HG03159 (cell line): ENCODE results near the gene CRTC3.
A peak's percentile ranks its signal among the peaks of the same experiment; 100 is the strongest.

ENCODE experiments used
- ATAC-seq: cut with Tn5 transposase; IDR thresholded peaks from one replicate; pipeline ENCODE4 v1.9.1; 2021; ENCODE audit warnings: mild to moderate bottlenecking, moderate library complexity; ENCODE audit not compliant: unreplicated experiment

Gene CRTC3

DNA sequence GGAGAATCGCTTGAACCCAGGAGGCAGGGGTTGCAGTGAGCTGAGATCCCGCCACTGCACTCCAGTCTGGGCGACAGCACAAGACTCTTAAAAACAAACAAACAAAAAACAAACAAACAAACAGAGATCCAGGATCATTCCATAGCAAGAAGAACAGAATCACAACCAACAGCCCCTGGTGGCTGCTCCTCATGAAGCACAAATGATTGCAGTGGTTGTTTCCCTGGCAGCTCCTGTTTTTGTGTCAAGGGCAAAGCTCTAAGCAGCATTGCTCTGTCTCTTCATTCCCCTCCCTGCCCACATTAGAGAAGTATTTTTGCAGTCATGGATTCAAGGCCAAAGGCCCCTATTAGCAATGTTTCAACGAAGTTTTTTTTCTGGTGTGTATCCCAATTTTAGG, 161.6 kb downstream of the CRTC3 start:
- no peak for ATAC-seq

DNA sequence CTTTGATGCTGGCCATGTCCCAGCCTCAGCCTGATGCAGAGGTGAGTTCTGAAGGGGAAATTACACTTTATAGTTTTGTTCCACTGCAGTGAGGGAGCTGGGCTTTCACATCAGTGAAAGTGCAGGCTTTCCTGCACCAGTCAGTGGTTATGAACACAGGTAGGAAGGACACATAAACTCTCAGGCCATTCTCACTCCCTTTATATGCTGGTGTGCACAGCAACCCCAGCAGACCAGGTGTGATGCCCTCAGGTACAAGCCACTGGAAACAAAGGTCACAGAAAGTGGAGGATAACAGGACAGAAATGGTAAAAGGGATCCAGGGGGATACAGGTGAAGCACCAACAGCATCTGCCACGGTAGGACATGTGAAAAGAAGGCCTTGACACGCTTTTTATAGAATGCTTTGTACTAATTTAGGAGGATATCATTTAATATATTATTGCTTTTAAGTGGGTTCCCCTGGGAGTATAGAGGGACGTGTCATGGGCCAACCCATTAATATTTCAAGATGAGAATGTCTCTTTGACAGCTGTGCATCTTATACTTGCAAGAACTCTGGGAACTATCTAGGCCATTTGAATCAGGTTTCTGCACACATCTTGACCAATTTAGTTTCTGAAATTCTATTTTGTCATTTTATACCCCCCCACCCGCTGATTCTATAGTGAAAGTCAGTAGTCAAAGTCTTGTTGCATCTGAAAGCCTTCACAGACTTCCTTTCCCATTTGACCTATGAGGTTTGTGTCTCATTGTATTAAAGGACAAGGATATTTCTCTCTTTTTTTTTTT, 162.5 kb downstream of the CRTC3 start:
- ATAC-seq, result peak; percentile 69
